HCT116 (cell line): ENCODE measurements around the gene KRTAP19-3. TPM values are rescaled to one million over a fixed set of nuclear protein-coding genes. Genes with fewer than 3 reads are reported as not detected.

Experiments used
- ATAC-seq: fragments of 200-7000 bp; cut with Tn5 transposase; 2 replicates; pipeline ENCODE4 v1.9.1; 2020; ENCODE audit warnings: mild to moderate bottlenecking, moderate library complexity
- BruUV-seq: library from RNA; stranded (reverse); fragments of 400-500 nt; replicated peaks from 2 replicates; lab custom pipeline; 2021; lab: Mats Ljungman, UMichigan
- CTCF ChIA-PET: fragments of 300-600 bp; sonication (Branson Sonifier 250); formaldehyde crosslinking; loops from one replicate; lab custom pipeline; 2021; ENCODE audit warnings: antibody characterized with exemption; lab: Charles Lee
- POLR2A ChIA-PET: fragments of 300-600, 350-600 bp; sonication (Branson Sonifier 250); formaldehyde crosslinking; loops from one replicate; lab custom pipeline; 2021; ENCODE audit warnings: antibody characterized with exemption; lab: Charles Lee
- RAD21 ChIA-PET, 2 experiments: fragments of 300-600 bp; sonication (Branson Sonifier 250); formaldehyde crosslinking; loops; one replicate each; lab custom pipeline; 2023; ENCODE audit warnings: low total read pairs in 2 of 2; ENCODE audit not compliant: uncharacterized antibody in 2 of 2, unreplicated experiment in 2 of 2, low non-redundant PET in 1 of 2; lab: Charles Lee
- DNase-seq: peaks from one replicate; pipeline ENCODE4 v3.0.0-alpha.2; 2010; ENCODE audit warnings: low read depth, low spot score
- H2AFZ ChIP-seq: fragments of 200-600 bp; shearing (Covaris generic), sonication (generic); 2 replicates; pipeline ENCODE4 v1.6.1; 2017; ENCODE audit warnings: low read depth, mixed run types, mixed read lengths, antibody characterized with exemption, low read length; ENCODE audit not compliant: poor library complexity, severe bottlenecking
- H3K27ac ChIP-seq: 2 replicates; pipeline ENCODE4 v1.5.1; 2012; ENCODE audit warnings: low read depth, low read length
- H3K27me3 ChIP-seq: fragments of 200-600 bp; sonication (generic); 2 replicates; pipeline ENCODE4 v1.6.1; 2016; ENCODE audit warnings: mixed run types, low read length, mixed read lengths; ENCODE audit not compliant: insufficient read depth
- H3K36me3 ChIP-seq, 2 experiments: fragments of 200-500 bp in 1 of 2; fragments of 200-600 bp in 1 of 2; sonication (Bioruptor generic) in 1 of 2; sonication (generic) in 1 of 2; 2 replicates each; pipeline versions ENCODE4 v1.5.1 to v1.6.1; 2014 to 2016; ENCODE audit warnings: low read length in 2 of 2, inconsistent platforms in 1 of 2, mixed read lengths in 1 of 2, mixed run types in 1 of 2; ENCODE audit not compliant: insufficient read depth in 2 of 2, control insufficient read depth in 1 of 2
- H3K4me1 ChIP-seq, 2 experiments: fragments of 200-600 bp in 1 of 2; sonication (generic) in 1 of 2; 2 replicates each; pipeline versions ENCODE4 v1.5.1 to v1.6.1; 2012 to 2017; ENCODE audit warnings: low read length in 2 of 2, inconsistent platforms in 1 of 2, mild to moderate bottlenecking in 1 of 2, mixed read lengths in 1 of 2, mixed run types in 1 of 2, moderate library complexity in 1 of 2; ENCODE audit not compliant: insufficient read depth in 2 of 2, control insufficient read depth in 1 of 2
- H3K4me2 ChIP-seq: fragments of 200-600 bp; sonication (generic); 2 replicates; pipeline ENCODE4 v1.6.1; 2017; ENCODE audit warnings: mixed run types, low read length, mixed read lengths
- H3K4me3 ChIP-seq, 2 experiments: fragments of 200-600 bp in 1 of 2; sonication (generic) in 1 of 2; replicated peaks in 1 of 2; 2 replicates each; pipeline ENCODE4 v1.5.1; 2011 to 2016; ENCODE audit warnings: low read length in 2 of 2, control low read depth in 1 of 2, low read depth in 1 of 2, mild to moderate bottlenecking in 1 of 2, mixed read lengths in 1 of 2, mixed run types in 1 of 2
- H3K79me2 ChIP-seq: fragments of 200-600 bp; sonication (generic); 2 replicates; pipeline ENCODE4 v1.6.1; 2017; ENCODE audit warnings: mild to moderate bottlenecking, mixed run types, low read length, moderate library complexity, mixed read lengths; ENCODE audit not compliant: insufficient read depth
- H3K9ac ChIP-seq: fragments of 200-600 bp; sonication (generic); 2 replicates; pipeline ENCODE4 v1.6.1; 2016; ENCODE audit warnings: low read length, mixed read lengths
- H3K9me2 ChIP-seq: fragments of 200-600 bp; sonication (generic), shearing (Covaris generic); 2 replicates; pipeline ENCODE4 v1.6.1; 2017; ENCODE audit warnings: mixed run types, mild to moderate bottlenecking, moderate library complexity; ENCODE audit not compliant: insufficient read depth
- H3K9me3 ChIP-seq, 2 experiments: fragments of 200-500 bp in 1 of 2; fragments of 200-600 bp in 1 of 2; sonication (Bioruptor generic) in 1 of 2; sonication (generic) in 1 of 2; 2 replicates each; pipeline ENCODE4 v1.6.1; 2014 to 2017; ENCODE audit warnings: low read length in 2 of 2, mixed read lengths in 2 of 2, inconsistent platforms in 1 of 2, low read depth in 1 of 2, mild to moderate bottlenecking in 1 of 2, mixed run types in 1 of 2, moderate library complexity in 1 of 2; ENCODE audit not compliant: control insufficient read depth in 1 of 2, insufficient read depth in 1 of 2
- H4K20me1 ChIP-seq: fragments of 200-600 bp; sonication (generic), shearing (Covaris generic); 2 replicates; pipeline ENCODE4 v1.6.1; 2017; ENCODE audit warnings: mixed run types, mild to moderate bottlenecking, moderate library complexity; ENCODE audit not compliant: insufficient read depth
- ELF1 ChIP-seq: IDR thresholded peaks from 2 replicates; pipeline ENCODE4 v1.6.1; 2012; ENCODE audit warnings: low read depth, borderline replicate concordance
- JUND ChIP-seq: IDR thresholded peaks from 2 replicates; pipeline ENCODE4 v1.6.1; 2012
- POLR2AphosphoS5 ChIP-seq: IDR thresholded peaks from 2 replicates; pipeline ENCODE4 v1.6.1; 2011; ENCODE audit warnings: mild to moderate bottlenecking, low read depth, low read length, moderate library complexity
- TCF7L2 ChIP-seq: IDR thresholded peaks from 2 replicates; pipeline ENCODE4 v1.7.0; 2011; ENCODE audit warnings: borderline replicate concordance, inconsistent platforms; ENCODE audit not compliant: insufficient read depth, insufficient read length; ENCODE audit errors: extremely low read depth
- YY1 ChIP-seq: IDR thresholded peaks from 2 replicates; pipeline ENCODE4 v1.6.1; 2011; ENCODE audit warnings: low read length, low read depth, moderate library complexity, mild to moderate bottlenecking; ENCODE audit not compliant: insufficient replicate concordance; ENCODE audit errors: extremely low read depth
- ZFX ChIP-seq: fragments of 450-650 bp; IDR thresholded peaks from 2 replicates; pipeline ENCODE4 v1.6.1; 2017
- ZNF274 ChIP-seq: fragments of 200-500 bp; sonication (Bioruptor generic); IDR thresholded peaks from 2 replicates; pipeline ENCODE4 v1.6.1; 2014; ENCODE audit warnings: mild to moderate bottlenecking, low read depth, low read length, inconsistent platforms
- intact Hi-C: fragments of 100-400 bp; cut with micrococcal nuclease; formaldehyde crosslinking; loops from 2 replicates; pipeline ENCODE4 v1.10.0; 2022
- total RNA-seq: library from RNA; stranded (reverse); gene quantifications from one replicate; pipeline ENCODE4 v1.2.1, GENCODE V29; 2021; ENCODE audit not compliant: unreplicated experiment
- TF ChIP-seq, protein P1 (sequence below): IDR thresholded peaks from 2 replicates; pipeline ENCODE4 v1.6.1; 2011; ENCODE audit warnings: mild to moderate bottlenecking, low read length, moderate library complexity; ENCODE audit not compliant: insufficient replicate concordance; ENCODE audit errors: extremely low read depth
- TF ChIP-seq, protein P2 (sequence below): IDR thresholded peaks from 2 replicates; pipeline ENCODE4 v1.6.1; 2012
- TF ChIP-seq, protein P3 (sequence below): IDR thresholded peaks from 2 replicates; pipeline ENCODE4 v1.6.1; 2012
- TF ChIP-seq, protein P4 (sequence below), 3 experiments: fragments of 200-600 bp in 1 of 3; sonication (generic) in 1 of 3; IDR thresholded peaks in 2 of 3; conservative IDR thresholded peaks in 1 of 3; 2 replicates each; pipeline ENCODE4 v1.5.1; 2012 to 2017; ENCODE audit warnings: low read depth in 2 of 3, low read length in 2 of 3, antibody characterized with exemption in 1 of 3, borderline replicate concordance in 1 of 3, control low read depth in 1 of 3, mild to moderate bottlenecking in 1 of 3, mixed read lengths in 1 of 3, mixed run types in 1 of 3, moderate library complexity in 1 of 3; ENCODE audit not compliant: insufficient read depth in 1 of 3
- TF ChIP-seq, protein P5 (sequence below): IDR thresholded peaks from 2 replicates; pipeline ENCODE4 v1.6.1; 2012; ENCODE audit warnings: low read depth

KRTAP19-3 gene
- total RNA-seq, 1 experiment from 2014 or later = not detected

DNA sequence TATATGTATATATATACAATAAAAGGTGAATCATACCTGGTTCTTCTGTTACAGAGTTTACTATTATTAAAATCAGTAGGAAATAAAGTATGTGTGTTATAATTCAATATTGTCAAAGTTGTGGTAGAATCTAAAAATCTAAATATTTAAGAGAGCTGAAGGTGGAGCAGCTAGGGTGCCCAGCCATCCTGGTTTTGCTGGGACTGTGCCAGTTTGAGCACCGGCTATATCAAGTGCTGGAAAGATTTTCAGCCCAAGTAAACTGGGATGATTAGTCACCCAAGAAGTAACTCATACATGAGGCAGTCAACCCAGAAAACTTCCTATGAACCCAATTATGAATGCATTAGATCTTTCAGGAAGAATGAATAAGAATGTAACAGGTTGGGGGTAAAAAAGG, 27.1 kb upstream of the KRTAP19-3 start:
- no peak overlapping the region for H3K4me3 ChIP-seq
- H3K27ac ChIP-seq = no peak overlapping the region
- CTCF ChIA-PET = no interaction called here
- no peaks in the 10 kb centered on the region for H3K79me2 ChIP-seq
- intact Hi-C loops = no loop called here
- no TSS peak for BruUV-seq
- no peaks in the 10 kb centered on the region; a peak in 1 of 4 replicates for H3K36me3 ChIP-seq
- TF ChIP-seq, protein P1, sequence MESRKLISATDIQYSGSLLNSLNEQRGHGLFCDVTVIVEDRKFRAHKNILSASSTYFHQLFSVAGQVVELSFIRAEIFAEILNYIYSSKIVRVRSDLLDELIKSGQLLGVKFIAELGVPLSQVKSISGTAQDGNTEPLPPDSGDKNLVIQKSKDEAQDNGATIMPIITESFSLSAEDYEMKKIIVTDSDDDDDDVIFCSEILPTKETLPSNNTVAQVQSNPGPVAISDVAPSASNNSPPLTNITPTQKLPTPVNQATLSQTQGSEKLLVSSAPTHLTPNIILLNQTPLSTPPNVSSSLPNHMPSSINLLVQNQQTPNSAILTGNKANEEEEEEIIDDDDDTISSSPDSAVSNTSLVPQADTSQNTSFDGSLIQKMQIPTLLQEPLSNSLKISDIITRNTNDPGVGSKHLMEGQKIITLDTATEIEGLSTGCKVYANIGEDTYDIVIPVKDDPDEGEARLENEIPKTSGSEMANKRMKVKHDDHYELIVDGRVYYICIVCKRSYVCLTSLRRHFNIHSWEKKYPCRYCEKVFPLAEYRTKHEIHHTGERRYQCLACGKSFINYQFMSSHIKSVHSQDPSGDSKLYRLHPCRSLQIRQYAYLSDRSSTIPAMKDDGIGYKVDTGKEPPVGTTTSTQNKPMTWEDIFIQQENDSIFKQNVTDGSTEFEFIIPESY = no peak
- TF ChIP-seq ELF1 (no peak), JUND (no peak), POLR2AphosphoS5 (no peak), ZFX (no peak), ZNF274 (no peak)
- H3K4me1 ChIP-seq = no peaks in the 10 kb centered on the region
- H2AFZ ChIP-seq = no peak overlapping the region
- H3K9me2 ChIP-seq = no peaks in the 10 kb centered on the region
- no peak overlapping the region for H3K9ac ChIP-seq
- H4K20me1 ChIP-seq = no peaks in the 10 kb centered on the region
- POLR2A ChIA-PET = no interaction called here
- H3K4me2 ChIP-seq = no peak overlapping the region
- no peak for DNase-seq
- RAD21 ChIA-PET = no interaction called here
- H3K27me3 ChIP-seq = no peaks in the 10 kb centered on the region
- no peak for ATAC-seq
- H3K9me3 ChIP-seq = peaks cover 0 to 25% of the 10 kb centered on the region in 2 experiments; a peak in 2 of 4 replicates

DNA sequence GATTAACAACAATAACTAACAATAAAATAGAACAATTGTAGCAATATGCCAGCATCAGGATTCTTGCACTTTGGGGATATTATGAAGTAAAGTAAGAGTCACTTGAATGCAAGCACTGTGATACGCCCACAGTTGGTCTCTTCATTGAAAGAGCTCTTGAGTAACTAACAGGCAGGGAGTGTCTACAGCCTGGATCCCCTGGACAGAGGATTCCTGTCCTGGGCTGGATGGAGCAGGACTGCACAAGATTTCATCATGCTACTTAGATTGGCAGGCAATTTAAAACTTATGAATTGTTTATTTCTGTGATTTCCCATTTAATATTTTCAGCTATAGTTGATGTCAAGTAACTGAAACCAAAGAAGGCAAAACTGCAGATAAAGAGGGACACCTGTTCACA, 23.9 kb upstream of the KRTAP19-3 start:
- DNase-seq (no peak), ATAC-seq (no peak)
- no peaks in the 10 kb centered on the region for H3K9me2 ChIP-seq
- intact Hi-C loops = no loop called here
- ChIA-PET CTCF (no interaction called here), RAD21 (no interaction called here), POLR2A (no interaction called here)
- H3K9me3 ChIP-seq = peaks cover 6 to 17% of the 10 kb centered on the region in 2 experiments; a peak in 3 of 4 replicates
- H4K20me1 ChIP-seq = no peaks in the 10 kb centered on the region
- no peak overlapping the region for H3K9ac ChIP-seq
- H3K4me2 ChIP-seq = no peak overlapping the region
- no peak overlapping the region for H2AFZ ChIP-seq
- no peak overlapping the region for H3K4me3 ChIP-seq
- no peaks in the 10 kb centered on the region for H3K4me1 ChIP-seq
- H3K36me3 ChIP-seq = no peaks in the 10 kb centered on the region; a peak in 1 of 4 replicates
- H3K27me3 ChIP-seq = no peaks in the 10 kb centered on the region
- no TSS peak for BruUV-seq
- H3K79me2 ChIP-seq = no peaks in the 10 kb centered on the region
- no peak overlapping the region for H3K27ac ChIP-seq
- TF ChIP-seq YY1 = no peak
- TF ChIP-seq, protein P2, sequence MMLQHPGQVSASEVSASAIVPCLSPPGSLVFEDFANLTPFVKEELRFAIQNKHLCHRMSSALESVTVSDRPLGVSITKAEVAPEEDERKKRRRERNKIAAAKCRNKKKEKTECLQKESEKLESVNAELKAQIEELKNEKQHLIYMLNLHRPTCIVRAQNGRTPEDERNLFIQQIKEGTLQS = no peak
- TF ChIP-seq TCF7L2 = no peak
- TF ChIP-seq, protein P3, sequence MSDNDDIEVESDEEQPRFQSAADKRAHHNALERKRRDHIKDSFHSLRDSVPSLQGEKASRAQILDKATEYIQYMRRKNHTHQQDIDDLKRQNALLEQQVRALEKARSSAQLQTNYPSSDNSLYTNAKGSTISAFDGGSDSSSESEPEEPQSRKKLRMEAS = no peak
- TF ChIP-seq, protein P4, sequence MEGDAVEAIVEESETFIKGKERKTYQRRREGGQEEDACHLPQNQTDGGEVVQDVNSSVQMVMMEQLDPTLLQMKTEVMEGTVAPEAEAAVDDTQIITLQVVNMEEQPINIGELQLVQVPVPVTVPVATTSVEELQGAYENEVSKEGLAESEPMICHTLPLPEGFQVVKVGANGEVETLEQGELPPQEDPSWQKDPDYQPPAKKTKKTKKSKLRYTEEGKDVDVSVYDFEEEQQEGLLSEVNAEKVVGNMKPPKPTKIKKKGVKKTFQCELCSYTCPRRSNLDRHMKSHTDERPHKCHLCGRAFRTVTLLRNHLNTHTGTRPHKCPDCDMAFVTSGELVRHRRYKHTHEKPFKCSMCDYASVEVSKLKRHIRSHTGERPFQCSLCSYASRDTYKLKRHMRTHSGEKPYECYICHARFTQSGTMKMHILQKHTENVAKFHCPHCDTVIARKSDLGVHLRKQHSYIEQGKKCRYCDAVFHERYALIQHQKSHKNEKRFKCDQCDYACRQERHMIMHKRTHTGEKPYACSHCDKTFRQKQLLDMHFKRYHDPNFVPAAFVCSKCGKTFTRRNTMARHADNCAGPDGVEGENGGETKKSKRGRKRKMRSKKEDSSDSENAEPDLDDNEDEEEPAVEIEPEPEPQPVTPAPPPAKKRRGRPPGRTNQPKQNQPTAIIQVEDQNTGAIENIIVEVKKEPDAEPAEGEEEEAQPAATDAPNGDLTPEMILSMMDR (IDR thresholded peaks at IDR 0.05 in 2 of 3, conservative IDR thresholded peaks at IDR 0.05 in 1 of 3; ENCODE audit: borderline replicate concordance in 1 of 3, insufficient read depth in 1 of 3, low read depth in 2 of 3, low read length in 2 of 3) = no peak
- TF ChIP-seq, protein P5, sequence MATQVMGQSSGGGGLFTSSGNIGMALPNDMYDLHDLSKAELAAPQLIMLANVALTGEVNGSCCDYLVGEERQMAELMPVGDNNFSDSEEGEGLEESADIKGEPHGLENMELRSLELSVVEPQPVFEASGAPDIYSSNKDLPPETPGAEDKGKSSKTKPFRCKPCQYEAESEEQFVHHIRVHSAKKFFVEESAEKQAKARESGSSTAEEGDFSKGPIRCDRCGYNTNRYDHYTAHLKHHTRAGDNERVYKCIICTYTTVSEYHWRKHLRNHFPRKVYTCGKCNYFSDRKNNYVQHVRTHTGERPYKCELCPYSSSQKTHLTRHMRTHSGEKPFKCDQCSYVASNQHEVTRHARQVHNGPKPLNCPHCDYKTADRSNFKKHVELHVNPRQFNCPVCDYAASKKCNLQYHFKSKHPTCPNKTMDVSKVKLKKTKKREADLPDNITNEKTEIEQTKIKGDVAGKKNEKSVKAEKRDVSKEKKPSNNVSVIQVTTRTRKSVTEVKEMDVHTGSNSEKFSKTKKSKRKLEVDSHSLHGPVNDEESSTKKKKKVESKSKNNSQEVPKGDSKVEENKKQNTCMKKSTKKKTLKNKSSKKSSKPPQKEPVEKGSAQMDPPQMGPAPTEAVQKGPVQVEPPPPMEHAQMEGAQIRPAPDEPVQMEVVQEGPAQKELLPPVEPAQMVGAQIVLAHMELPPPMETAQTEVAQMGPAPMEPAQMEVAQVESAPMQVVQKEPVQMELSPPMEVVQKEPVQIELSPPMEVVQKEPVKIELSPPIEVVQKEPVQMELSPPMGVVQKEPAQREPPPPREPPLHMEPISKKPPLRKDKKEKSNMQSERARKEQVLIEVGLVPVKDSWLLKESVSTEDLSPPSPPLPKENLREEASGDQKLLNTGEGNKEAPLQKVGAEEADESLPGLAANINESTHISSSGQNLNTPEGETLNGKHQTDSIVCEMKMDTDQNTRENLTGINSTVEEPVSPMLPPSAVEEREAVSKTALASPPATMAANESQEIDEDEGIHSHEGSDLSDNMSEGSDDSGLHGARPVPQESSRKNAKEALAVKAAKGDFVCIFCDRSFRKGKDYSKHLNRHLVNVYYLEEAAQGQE = no peak
